GM19372 (cell line): ENCODE results near the gene DMAC2L.
"Not testable (repeated sequence)": the region's sequence is repeated elsewhere in the genome, so short reads cannot be mapped to it uniquely, and the experiment has no call there.

Experiments used
- ATAC-seq: cut with Tn5 transposase; IDR thresholded peaks from one replicate; pipeline ENCODE4 v1.9.1; 2021; ENCODE audit warnings: mild to moderate bottlenecking, low read depth, moderate library complexity; ENCODE audit not compliant: unreplicated experiment

The DMAC2L gene, protein sequence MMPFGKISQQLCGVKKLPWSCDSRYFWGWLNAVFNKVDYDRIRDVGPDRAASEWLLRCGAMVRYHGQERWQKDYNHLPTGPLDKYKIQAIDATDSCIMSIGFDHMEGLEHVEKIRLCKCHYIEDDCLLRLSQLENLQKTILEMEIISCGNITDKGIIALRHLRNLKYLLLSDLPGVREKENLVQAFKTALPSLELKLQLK

DNA sequence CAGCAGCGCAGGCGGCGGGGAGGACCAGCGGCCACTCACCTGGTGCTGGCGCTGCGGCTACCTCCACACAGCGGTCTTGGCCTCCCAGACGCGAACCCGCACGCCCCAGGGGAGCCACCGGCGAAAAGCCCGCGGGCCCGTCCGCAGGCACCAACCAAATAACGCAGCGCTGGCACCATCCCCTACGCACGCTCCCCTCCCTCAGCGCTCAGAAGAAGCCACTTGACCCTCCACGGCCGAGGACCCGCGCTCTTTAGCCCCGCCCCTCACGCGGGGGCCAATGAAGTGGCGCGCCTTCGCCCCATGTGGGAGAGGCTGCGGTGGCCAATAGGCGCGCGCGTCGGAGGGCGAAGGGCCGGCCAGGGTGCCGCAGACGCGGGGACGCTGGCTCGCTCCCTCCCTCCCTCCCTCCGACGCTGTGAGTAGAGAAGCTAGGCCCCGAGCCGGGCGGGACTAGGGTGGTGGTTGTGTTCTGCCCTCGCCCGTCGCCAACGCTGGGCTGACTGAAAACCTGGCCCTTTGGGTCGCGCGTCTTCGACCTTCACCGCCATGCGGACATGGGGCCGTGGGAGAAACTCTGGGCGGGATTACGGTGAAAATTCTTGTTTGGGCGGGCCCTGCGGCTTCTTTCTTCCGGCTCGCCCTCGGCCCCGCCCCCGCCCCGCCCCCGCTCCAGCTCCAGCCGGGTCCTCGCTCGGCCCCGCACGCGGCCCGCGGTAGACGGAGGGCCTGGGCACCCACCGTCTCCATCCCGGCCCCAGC lies at the start of gene DMAC2L, which contains the start of gene L2HGDH:
Gene DMAC2L (plus strand): TSS at position 353 of the 762 bp plus-strand sequence. CDS start 9,164 bp downstream, outside the sequence.
Gene L2HGDH (minus strand): TSS at position 258 of the 762 bp plus-strand sequence. CDS start 79 bp downstream, at position 179.
- ATAC-seq: peak; percentile 91

DNA sequence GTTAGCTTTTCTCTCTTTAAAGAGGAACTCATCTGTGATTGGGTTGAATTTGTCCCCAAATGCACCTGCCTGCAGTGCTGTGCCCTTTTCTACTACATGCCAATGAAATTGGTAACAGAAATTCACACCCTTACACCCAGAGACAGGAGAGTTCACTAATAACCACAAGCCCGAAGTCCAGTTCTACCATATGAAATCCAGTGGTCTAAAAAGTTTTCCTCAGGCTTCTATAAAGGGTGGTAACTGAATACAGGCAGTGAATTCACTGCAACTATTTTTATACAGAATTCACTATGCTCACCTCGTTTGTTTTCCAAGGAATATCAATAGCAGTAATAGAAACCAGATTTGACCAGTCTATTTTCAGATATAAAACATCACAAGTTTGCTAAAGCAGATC lies 49.3 kb upstream of the DMAC2L start:
- no peak for ATAC-seq

DNA sequence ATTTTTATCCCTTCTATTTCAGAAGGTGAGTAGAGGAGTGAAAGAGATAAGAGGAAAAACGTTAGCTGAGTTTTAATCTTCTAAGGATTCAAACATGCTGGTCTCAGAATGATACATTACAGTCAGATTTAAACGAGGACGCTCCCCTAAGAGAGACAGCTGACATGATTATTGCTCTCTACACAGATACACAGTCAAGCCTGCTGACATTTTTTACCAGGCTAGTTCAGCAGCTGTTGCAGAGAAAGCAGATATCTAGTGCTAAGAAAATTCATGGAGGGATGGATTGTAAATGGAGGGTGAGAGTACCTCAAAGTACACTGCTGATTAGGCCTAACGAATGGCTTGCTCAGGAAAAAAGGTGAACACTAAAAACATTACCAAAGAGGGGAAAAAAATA lies 48.8 kb upstream of the DMAC2L start:
- ATAC-seq: no peak

DNA sequence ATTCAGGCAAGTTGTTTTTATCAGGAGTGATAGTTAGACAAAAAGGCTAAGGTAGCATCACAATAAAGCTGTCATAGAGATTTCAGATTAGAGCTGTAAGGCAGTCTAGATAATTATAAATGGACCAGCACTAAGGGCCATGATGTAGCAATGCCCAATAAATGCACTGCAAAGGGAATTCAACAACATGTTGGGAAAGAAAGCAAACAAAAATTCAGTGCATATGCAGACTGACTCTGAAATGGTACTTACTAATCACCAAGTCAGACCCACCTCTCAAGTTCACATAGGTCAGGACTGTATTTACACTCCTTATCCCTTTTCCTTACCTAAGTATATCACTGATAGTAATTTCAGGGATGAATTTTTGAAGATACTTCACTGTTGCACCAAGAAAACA lies 47.1 kb upstream of the DMAC2L start:
- ATAC-seq: no peak

DNA sequence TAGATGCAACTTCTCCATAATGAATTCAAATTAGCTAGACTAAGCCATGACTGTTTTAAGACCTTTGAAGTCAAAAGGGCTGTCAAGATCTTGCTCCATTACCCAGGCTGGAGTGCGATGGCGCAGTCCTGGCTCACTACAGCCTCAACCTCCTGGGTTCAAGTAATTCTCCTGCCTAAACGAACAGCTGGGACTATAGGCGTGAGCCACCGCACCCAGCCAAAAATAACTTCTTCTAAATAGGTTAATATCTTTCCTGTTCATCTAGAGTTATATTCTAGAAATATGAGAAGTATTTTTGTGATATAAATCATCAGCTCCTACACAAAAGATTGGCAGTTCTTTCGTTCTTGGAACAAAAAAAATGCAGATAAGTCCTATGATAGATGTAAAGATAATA lies 41.2 kb upstream of the DMAC2L start:
- ATAC-seq: no peak

DNA sequence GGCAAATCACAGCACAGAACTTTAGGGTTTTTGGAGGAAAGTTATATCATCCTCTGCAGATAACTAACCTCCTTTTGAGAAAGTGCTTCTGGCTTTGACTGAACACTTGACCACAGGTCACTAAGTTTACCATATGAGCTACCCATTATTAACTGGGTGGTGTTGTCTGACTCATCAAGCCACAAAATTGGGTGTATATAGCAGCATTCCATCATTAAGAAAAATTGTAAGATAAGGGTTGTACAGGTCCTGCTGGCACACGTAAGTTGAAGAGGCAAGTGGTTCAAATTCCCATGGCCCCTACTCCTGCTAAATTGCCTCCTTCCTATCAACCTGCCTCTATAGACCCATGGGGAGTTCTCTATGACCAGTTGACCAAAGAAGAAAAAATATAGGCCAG lies 39.6 kb upstream of the DMAC2L start:
- ATAC-seq: no peak

DNA sequence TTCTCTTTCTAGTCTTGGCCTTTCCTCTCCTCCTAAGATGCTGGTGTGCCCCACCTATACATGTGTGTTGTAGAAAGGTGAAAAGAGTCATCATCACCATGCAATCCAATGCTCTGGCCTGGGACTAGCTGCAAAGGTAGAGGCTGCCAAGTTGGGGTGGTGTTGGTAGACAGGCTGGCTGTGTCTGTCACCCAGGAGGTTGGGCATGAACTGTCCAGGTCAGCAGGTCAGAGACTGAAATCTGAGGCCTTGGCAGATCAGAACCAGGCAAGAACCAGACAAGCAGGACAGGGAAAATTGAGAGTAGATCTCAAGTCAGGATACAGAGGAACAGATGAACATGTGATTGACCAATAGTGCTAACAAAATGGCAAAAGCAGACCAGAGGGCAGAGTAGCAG lies 26.3 kb upstream of the DMAC2L start:
- ATAC-seq: no peak

DNA sequence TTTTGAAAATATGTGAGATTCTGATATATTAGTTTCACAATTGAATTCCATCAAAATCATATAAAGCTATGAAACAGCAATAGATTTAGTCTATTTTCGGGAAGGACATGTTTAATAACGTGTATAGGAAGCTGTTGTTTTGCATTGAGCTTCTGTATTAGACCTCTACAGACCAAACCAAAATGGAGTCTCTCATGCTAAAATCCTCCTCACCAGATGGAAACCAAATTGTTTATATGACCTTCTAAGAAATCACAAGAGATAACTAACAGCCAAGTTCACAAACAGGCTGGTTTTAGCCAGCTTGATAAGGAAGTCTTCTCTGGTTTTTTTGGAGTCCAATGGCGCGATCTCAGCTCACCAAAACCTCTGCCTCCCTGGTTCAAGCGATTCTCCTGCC lies 24.0 kb upstream of the DMAC2L start:
- no peak for ATAC-seq

DNA sequence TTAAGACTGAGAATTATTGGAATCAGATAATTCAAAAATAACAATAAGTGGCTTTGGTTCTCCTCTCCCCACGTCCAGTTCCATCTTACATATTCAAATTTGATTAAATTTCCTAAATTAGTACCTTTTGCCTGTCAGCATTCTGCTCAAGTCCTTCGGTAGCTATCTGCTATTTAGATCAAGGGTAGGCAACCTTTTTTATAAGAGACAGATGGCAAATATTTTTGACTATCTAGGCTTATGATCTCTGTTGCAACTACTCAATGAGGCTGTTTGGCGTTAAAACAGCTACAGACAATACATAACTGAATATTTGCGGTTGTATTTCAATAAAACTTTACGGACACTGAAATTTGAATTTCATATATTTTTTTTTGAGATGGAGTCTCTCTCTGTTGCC lies 21.8 kb upstream of the DMAC2L start:
- ATAC-seq: no peak

DNA sequence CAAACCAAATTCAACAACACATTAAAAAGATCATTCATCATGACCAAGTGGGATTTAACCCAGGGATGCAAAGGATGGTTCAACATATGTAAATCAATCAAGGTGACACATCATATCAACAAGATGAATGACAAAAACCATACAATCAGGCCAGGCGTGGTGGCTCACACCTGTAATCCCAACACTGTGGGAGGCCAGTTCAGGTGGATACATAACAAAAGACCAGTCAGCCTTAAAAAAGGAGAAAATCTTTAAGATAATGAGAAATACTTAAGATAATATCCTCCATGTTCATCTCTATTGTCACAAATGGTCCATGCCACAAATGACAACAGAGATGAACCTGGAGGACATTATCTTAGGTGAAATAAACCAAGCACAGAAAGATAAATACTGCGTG lies 12.5 kb upstream of the DMAC2L start:
- ATAC-seq: no peak

DNA sequence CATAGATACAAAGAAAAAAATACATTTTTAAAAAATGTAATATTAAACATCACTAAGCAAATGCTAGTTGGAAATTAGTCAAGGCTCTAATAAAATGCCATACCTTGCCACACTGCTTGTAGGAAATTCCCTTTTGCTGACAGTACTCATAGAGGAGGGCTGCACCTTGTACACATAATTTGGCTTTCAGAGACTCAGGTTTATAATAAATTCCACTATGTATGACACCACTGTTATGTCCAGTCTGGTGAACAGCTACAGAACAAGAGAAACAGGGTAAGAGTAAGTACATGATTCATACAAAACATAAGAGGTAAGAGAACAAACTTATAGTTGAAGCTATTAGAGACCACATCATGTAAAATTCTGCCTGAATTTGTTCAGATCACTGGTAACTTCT lies 10.2 kb upstream of the DMAC2L start:
- no peak for ATAC-seq

DNA sequence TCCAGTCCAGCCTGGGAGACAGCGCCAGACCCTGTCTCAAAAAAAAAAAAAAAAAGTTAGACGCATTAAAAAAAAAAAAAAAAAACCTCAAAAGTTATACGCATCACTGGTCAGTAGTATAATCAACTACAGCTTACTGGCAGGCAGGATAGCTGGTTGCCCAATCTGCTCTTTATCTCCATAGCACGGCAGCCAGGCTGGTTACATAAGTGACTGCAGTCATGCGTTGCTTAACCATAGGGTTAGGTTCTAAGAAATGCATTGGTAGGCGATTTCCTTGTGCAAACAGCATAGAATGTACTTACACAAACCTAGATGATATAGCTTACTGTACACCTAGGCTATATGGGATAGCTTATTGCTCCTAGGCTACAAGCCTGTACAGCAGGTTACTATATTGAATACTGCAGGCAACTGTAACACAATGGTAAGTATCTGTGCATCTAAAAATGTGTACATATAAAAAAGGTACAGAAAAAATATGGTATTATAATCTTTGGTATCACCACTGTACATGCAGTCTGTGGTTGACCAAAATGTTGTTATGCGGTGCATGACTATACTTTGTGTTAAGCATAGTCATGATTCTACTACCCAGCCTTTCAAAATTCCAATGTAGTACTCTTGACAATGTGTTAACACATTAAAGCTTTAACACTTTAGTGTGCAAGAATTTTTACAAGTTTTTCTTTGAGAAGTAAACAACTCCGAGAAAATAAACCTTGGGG lies 8.2 kb upstream of the DMAC2L start:
- no peak for ATAC-seq

DNA sequence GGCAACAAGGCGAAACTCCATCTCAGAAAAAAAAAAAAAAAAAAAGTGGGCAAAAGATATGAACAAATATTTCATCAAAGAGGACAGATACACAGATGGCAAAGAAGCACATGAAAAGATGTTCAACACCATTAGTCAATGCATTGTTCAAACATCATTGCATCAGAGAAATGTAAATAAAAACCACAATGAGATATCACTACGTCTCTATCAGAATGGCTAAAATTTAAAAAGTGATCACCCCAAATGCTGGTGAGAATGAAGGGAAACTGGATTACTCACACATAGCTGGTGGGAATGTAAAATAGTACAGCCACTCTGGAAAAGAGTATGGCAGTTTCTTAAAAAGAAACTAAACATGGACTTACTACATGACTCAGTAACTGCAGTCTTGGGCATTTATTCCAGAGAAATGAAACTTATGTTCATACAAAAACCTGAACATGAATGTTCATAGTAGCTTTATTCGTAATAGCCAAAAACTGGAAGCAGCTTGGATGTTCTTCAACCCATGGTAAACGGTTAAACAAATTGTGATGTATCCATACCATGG lies 3.7 kb upstream of the DMAC2L start:
- no peak for ATAC-seq

DNA sequence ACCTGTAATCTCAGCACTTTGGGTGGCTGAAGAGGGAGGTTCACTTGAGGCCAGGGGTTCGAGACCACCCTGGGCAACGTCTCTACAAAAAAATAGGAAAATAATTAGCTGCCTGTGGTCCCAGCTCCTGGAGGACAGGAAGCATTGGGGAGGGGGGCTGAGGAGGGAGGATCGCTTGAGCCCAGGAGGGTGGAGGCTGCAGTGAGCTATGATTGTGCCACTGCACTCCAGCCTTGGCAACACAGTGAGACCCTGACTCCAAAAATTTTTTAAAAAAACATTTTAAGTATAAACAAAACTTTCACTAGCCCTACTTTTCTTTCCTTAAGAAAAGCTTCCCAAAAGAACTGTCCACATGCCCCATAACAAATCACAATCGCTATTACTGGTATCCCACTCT lies 1.7 kb upstream of the DMAC2L start:
- no peak for ATAC-seq

DNA sequence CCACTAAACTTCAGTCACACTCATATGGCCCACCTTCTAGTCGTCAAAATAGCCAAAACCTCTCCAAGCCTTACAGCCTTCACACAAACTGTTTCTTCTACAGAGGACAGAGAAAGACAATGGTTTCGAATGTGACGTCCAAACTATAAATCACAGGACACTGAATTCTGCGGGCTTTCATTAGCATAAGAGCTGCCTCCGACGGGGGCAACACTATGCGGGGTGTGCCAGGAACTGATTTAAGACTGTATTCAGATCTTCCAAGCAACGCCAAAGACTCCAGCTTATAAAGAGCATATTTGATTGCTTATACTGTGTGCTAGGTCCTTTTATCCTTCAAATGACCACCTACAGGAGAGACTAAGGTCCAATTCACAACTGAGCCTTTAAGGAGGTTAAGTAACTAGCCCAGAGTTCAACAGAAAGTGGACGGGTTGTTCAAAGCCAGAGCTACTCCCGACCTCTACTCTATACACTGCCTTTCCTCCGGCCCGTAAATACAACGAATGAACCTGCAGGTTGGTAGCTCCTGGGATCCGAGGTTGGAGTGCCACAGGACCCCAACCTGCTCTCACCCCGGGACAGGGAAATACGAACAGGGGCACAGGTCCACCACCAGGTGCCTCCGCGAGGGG lies 670 bp upstream of the DMAC2L start:
- no peak for ATAC-seq

DNA sequence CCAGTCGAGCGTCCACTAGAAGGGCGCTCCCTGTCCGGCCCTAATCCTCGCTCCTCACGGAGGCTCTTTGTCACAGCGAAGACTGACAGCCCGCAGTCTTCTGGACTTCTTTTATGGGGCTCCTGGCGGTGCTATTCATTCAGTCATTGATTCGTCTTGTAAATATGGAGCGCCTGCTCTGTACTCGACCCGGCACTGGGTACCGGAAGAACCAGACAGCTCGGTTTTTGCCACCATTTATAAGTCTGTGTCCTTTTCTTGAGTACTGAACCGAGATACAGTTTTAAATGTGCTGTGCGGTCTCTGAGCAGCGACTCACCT lies 570 bp downstream of the DMAC2L start:
- ATAC-seq: peak; percentile 20

DNA sequence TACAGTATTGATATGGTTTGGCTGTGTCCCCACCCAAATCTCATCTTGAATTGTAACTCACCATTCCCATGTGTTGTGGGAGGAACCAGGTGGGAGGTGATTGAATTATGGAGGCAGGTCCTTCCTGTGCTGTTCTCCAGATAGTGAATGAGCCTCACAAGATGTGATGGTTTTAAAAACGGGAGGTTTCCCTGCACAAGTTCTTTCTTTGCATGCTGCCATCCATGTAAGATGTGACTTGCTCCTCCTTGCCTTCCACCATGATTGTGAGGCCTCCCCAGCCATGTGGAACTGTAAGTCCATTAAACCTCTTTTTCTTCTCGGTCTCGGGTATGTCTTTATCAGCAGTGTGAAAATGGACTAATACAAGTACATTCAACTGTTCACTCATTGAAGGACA lies 2.0 kb downstream of the DMAC2L start:
- ATAC-seq: not testable (repeated sequence)

DNA sequence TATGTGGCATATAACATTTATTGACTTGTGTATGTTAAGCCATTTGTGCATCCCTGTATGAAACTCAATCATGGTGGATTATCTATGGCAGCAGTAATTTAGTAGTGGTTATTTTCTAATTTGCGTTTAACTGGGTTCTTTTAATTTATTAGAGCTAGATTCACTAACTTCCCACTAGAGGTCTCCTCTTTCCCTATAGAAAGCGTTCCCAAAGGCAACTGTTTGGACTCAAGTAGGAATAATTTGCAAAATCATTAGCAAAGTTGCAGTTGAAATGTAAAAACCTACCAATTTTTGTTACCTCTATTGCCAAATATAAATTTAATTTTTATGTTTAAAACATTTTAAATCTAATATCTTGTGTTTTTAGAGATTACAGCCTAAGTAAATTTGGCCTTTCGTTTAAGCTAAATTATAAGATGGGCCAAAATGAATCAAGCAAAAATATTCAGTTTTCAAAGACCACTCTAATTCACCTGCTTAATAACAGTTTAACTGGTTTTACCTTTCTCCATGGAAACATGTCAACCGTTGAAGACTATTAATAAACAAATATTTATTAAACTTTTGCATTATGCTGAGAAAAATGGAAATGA lies 6.0 kb downstream of the DMAC2L start:
- no peak for ATAC-seq

DNA sequence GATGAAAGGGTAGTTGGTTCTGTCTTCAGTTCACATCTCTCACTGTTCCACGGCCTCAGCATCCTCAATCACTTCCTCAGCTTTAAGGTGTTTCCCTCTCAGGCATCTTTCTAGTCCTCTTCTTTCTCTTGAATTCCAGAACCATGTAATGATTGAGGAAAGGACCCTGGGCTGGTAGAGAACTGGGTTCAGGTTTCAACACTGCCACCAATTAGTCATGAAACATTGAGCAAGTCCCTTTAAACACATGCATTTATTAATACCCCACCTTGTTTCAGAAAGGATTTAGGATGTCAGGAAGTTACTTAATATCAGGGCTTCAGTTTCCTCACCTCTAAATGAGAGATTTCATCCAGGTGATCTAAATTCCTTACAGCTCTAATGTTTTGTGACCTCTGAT lies 7.2 kb downstream of the DMAC2L start:
- no peak for ATAC-seq

DNA sequence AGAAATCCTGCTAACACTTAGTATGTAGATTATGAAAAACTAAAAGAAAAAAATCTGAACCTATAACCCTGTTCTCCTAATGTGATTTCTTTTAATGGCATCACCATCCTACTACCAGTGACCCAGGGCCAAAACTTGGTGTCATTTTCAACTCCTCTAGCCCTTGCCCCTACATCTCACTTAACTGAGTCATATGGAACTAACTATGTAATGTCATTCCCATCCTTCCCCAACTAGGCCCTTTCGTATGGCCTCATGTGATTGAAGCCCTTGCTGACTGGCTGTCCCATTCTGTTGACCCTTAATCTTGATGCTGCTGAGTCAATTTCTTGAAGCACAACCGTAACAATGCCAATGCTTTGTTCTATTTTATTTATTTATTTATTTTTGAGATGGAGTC lies 7.6 kb downstream of the DMAC2L start:
- no peak for ATAC-seq

DNA sequence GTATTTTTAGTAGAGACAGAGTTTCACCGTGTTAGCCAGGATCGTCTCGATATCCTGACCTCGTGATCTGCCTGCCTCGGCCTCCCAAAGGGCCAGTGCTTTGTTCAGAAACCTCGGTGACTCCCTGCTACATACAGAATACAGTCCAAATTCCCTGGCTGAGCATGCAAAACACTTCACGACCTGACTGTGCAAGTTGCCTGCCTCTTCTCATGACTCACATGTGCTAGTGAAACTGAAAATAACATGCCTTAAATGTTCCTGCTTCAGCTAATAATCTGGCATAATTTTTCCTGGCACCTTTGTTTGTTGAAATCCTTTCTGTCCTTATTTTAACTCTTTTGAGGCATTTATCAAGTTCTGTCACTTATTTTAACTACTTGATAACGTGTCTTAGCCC lies 8.2 kb downstream of the DMAC2L start:
- ATAC-seq: no peak
